Psoas muscle (tissue), 8 donors: ENCODE data around the gene BTBD8. TPM values are rescaled to one million over a fixed set of nuclear protein-coding genes. Genes with fewer than 3 reads are reported as not detected.

Experiments used
- ATAC-seq, 4 donors: fragments of 200-7000 bp; cut with Tn5 transposase; one replicate each; pipeline ENCODE4 v1.9.1; 2020; ENCODE audit warnings: moderate library complexity in 3 of 4, mild to moderate bottlenecking in 2 of 4
- DNase-seq, 2 donors: peaks; one replicate each; pipeline ENCODE4 v3.0.0-alpha.2; 2020
- H3K27ac ChIP-seq: fragments of 200-600 bp; one replicate; pipeline ENCODE4 v1.8.0; 2022
- H3K27me3 ChIP-seq, 3 donors: fragments of 200-600 bp in 1 of 3; one replicate each; pipeline versions ENCODE4 v1.6.1 to v1.8.0; 2013 to 2022; ENCODE audit warnings: low read length in 2 of 3, mild to moderate bottlenecking in 2 of 3, moderate library complexity in 1 of 3; ENCODE audit not compliant: insufficient read depth in 3 of 3
- H3K36me3 ChIP-seq, 2 donors: fragments of 200-600 bp in 1 of 2; one replicate each; pipeline versions ENCODE4 v1.6.1 to v1.8.0; 2013 to 2022; ENCODE audit warnings: low read depth in 1 of 2, mild to moderate bottlenecking in 1 of 2, moderate library complexity in 1 of 2; ENCODE audit not compliant: insufficient read depth in 1 of 2
- H3K4me1 ChIP-seq: fragments of 200-600 bp; one replicate; pipeline ENCODE4 v1.8.0; 2022
- H3K4me3 ChIP-seq: fragments of 200-600 bp; one replicate; pipeline ENCODE4 v1.8.0; 2022; ENCODE audit warnings: mild to moderate bottlenecking
- H3K9me3 ChIP-seq: fragments of 200-600 bp; one replicate; pipeline ENCODE4 v1.8.0; 2022
- WGBS, 3 donors: extraction: QIAGEN DNeasy Blood & Tissue Kit; methylation state at CpG; one replicate each; pipeline versions ENCODE4 v1.1.6 to v1.1.7; 2013; 5-methylcytosine and 5-hydroxymethylcytosine counted together
- intact Hi-C, 2 donors: fragments of 100-400 bp; cut with DNase I; formaldehyde crosslinking; loops; one replicate each; pipeline versions ENCODE4 v1.11.0 to v1.14.2; 2022
- polyA plus RNA-seq, 3 donors: library from polyadenylated mRNA; stranded (reverse); fragments of 200-250 nt; gene quantifications; one replicate each; pipeline ENCODE4 v1.2.3, GENCODE V29; 2013
- total RNA-seq, 4 donors: library from RNA; stranded (reverse); fragmentation: NEBNext Ultra II Directional in 2 of 4; extraction: Animal tissue kit (Norgen Biotek cat#: 25700) in 2 of 4; gene quantifications; one replicate each; pipeline versions ENCODE4 v1.2.1 to v1.2.4, GENCODE V29; 2021 to 2023
- TF ChIP-seq, protein P1 (sequence below): fragments of 200-600 bp; IDR thresholded peaks from one replicate; pipeline ENCODE4 v1.8.0; 2022; ENCODE audit warnings: antibody characterized with exemption
- donor health status: healthy with polysubstance abuse.
- donor health status: DM: no; HTN: no; CAD: no; lungs with moderate emphysema.
- donor health status: Bipolar disorder and iron deficiency.
- donor health status: healthy.
- donor health status: DM: yes; HTN: yes; CAD: no.
- donor health status: DM: no; HTN: no; CAD: no.
- donor health status: DM: no; HTN: no; CAD: no.
- donor health status: DM: yes; HTN: yes; CAD: no.

Gene BTBD8
- total and polyA plus RNA-seq, 7 donors, result 0.31 to 4.3 (median 0.61) TPM

DNA sequence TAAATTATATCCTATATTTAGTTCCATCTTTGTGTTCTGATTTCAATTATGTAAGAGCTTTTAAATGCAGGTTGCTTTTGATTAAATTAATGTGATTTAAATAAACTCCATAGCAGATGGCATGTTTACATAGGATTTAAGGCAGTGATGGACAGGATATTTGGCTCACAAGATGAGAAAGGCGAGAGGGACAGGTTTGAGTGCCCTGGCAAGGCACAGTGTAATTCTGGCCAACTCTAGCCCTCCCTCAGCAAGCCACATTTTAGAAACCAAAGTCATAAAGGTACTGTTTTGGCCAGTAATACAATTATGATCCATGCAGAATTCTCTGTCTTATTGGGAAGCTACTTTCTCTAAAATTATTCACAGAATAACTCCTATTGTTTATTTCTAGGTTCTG lies 87.0 kb downstream of the BTBD8 start:
- intact Hi-C loops, result no loop called here
- 65 to 81% (median 72%) methylated on average over 1 of the region's 1 CpG for WGBS, 3 donors
- H3K4me3 ChIP-seq, result no peak overlapping the region
- no peak overlapping the region for H3K27ac ChIP-seq
- no peak for ATAC-seq
- TF ChIP-seq, protein P1, sequence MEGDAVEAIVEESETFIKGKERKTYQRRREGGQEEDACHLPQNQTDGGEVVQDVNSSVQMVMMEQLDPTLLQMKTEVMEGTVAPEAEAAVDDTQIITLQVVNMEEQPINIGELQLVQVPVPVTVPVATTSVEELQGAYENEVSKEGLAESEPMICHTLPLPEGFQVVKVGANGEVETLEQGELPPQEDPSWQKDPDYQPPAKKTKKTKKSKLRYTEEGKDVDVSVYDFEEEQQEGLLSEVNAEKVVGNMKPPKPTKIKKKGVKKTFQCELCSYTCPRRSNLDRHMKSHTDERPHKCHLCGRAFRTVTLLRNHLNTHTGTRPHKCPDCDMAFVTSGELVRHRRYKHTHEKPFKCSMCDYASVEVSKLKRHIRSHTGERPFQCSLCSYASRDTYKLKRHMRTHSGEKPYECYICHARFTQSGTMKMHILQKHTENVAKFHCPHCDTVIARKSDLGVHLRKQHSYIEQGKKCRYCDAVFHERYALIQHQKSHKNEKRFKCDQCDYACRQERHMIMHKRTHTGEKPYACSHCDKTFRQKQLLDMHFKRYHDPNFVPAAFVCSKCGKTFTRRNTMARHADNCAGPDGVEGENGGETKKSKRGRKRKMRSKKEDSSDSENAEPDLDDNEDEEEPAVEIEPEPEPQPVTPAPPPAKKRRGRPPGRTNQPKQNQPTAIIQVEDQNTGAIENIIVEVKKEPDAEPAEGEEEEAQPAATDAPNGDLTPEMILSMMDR, result no peak
- no peak for DNase-seq
- no peaks in the 10 kb centered on the region for H3K4me1 ChIP-seq
- no peaks in the 10 kb centered on the region for H3K9me3 ChIP-seq
- H3K27me3 ChIP-seq, result no peaks in the 10 kb centered on the region
- H3K36me3 ChIP-seq, result peaks cover 0 to 15% of the 10 kb centered on the region in 2 donors

DNA sequence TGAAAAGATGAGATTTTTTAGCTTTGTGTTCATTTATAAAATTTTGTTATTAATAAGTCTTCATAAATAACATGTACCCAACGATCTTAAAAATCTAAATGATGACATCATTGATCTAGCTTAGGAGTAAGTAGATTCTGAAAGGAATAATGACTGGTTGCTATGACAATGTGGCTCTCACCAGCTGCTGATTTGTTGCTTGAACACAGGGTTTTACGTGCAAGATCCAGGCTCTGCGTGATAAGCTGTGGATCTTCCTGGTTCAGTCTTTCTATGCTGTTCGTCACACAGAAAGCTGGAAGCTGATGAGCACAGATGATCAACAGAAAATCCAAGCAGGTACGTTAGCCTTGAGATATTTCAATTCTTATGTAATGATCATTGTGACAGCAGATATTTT lies 88.5 kb downstream of the BTBD8 start:
- Histone ChIP-seq H3K9me3 (no peaks in the 10 kb centered on the region), H3K27me3 (no peaks in the 10 kb centered on the region), H3K4me3 (no peak overlapping the region), H3K27ac (no peak overlapping the region), H3K4me1 (no peaks in the 10 kb centered on the region), H3K36me3 (peaks cover 0 to 15% of the 10 kb centered on the region in 2 donors)
- ATAC-seq (no peak), DNase-seq (no peak)
- TF ChIP-seq, protein P1, result no peak
- 74 to 78% (median 74%) methylated on average over 5 of the region's 5 CpGs for WGBS, 3 donors
- intact Hi-C loops, result no loop called here

DNA sequence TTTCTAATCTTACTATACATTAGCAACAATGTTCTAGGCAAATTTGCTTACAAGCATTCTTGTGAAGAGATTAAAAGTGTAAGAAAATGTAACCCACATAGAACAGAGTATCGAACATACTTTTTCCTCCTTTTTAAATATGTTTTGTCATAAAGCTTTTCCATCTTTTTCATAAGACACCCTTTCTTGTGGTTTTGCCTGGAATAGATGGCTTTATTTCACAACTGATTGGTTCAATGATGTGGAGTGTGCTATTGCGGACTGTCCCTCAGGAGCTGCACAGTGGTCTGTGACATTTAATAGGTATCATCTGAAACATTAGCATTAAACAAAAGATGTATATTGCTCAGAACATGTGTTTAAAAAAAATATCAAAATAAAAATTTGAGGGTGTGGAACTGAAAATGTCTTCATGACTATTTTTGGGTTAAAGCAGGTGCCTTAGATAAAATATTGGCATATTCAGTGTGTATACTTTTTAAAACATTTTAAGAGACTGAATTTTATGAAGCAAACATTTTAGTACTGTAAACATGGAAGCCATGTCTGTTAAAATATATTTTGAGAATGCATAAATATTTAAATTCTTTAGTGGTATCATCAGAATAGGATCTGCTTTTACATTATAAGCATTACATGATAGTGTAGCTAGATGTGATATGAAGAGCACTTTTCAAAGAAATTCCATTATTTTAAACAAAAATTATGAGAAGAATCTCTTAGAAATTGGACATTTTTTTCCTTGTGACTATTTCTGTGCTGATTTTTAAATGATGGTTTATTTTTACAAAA lies 89.3 kb downstream of the BTBD8 start:
- Histone ChIP-seq H3K4me3 (no peak overlapping the region), H3K9me3 (no peaks in the 10 kb centered on the region), H3K36me3 (peaks cover 0 to 17% of the 10 kb centered on the region in 2 donors), H3K27me3 (no peaks in the 10 kb centered on the region), H3K27ac (no peak overlapping the region), H3K4me1 (no peaks in the 10 kb centered on the region)
- 97 to 99% (median 97%) methylated on average over 2 of the region's 2 CpGs for WGBS, 3 donors
- ATAC-seq (no peak), DNase-seq (no peak)
- intact Hi-C loops, result no loop called here
- TF ChIP-seq, protein P1, result no peak

DNA sequence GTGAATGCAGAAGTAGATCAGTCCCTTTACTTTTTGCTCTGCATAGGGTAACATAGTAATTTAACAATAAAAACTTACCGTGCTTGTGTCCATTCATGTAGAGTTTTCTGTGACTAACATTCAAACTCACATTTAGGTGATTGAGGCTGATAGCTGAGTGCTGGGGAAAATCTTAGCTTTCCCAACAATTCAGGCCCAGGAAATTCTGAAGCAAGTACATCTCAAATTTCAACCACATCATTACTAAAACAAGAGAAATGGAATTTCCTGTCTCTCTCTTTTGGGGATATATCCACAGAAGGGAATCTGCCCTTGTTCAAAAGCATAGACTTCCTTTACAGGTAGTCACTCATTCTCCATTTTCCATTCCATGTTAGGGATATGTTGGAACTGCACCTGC lies 104.5 kb downstream of the BTBD8 start:
- intact Hi-C loops, result no loop called here

More for the DNA sequence above, 104.5 kb downstream of the BTBD8 start:
- no peaks in the 10 kb centered on the region for H3K27me3 ChIP-seq
- WGBS, 3 donors, result 75 to 91% (median 85%) methylated on average over 1 of the region's 1 CpG
- no peak overlapping the region for H3K4me3 ChIP-seq
- TF ChIP-seq, protein P1, result no peak
- DNase-seq, result no peak
- no peaks in the 10 kb centered on the region for H3K9me3 ChIP-seq
- H3K27ac ChIP-seq, result no peak overlapping the region
- no peaks in the 10 kb centered on the region for H3K4me1 ChIP-seq
- ATAC-seq, result no peak
- H3K36me3 ChIP-seq, result peaks cover 3 to 17% of the 10 kb centered on the region in 2 donors
